ENCODE measurements around the gene GALK2. TPM values are rescaled to one million over a fixed set of nuclear protein-coding genes. Genes with fewer than 3 reads are reported as not detected.

GALK2 gene
- total RNA-seq, 1 experiment from 2014 or later, result 13.7 TPM

DNA sequence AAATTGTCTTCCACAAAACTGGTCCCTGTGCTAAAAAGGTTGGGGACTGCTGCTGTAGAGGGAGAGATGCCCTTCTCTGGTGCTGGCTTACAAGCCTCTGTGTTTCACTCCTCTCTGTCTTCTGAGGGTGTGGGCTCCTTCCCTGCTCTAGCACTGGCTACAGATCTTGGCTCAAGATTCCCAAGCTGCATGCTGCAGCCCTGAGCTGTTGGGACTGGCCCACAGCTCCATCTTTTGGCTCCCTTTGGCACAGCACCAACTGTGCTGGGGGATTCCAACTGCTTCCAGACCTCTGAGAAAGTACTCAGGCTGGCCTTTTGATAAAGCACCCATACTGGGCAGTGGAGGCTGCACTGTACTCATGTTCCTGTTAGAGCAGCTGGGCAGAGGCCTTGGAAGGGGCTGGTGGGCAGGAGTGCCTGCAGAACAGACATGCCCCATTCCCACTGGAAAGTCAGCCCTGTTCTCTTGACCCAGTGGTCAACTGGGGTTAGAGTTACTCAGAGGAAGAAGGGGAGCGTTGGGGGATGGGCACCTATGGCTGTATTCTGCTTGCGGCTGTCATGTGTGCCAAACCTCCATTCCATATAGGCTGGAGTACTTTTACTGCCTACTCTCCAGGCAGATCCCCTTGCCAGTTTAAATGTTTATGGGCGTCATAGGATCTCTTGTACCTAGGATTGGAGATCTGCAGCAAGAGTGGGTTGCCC, 55.7 kb downstream of the GALK2 start:
- Histone ChIP-seq H2BK15ac (ENCODE audit: low read depth, low read length) (no peak overlapping the region), H4K91ac (ENCODE audit: insufficient read length, low read depth, low read length) (no peak overlapping the region), H3K56ac (ENCODE audit: insufficient read length, low read depth, low read length) (no peak overlapping the region), H3K23me2 (ENCODE audit: insufficient read length, low read depth, low read length, poor library complexity, severe bottlenecking) (no peaks in the 10 kb centered on the region), H2BK120ac (ENCODE audit: low read depth, low read length, poor library complexity, severe bottlenecking) (no peak overlapping the region), H2AK5ac (ENCODE audit: insufficient read length, low read length) (no peak overlapping the region), H3K9ac (ENCODE audit: extremely low read depth, insufficient read length, low read length) (no peak overlapping the region), H2BK20ac (ENCODE audit: low read depth, low read length, poor library complexity, severe bottlenecking) (no peak overlapping the region), H2BK12ac (ENCODE audit: insufficient read length, low read depth, low read length) (no peak overlapping the region), H2AFZ (ENCODE audit: low read length) (no peak overlapping the region), H4K8ac (replicated peaks; ENCODE audit: insufficient read length, low read depth, low read length) (no peak overlapping the region), H3K27me3 (ENCODE audit: insufficient read depth, low read length) (no peaks in the 10 kb centered on the region), H3K14ac (ENCODE audit: insufficient read depth, low read length) (no peak overlapping the region), H3K4me2 (ENCODE audit: insufficient read depth, insufficient read length, low read length) (no peak overlapping the region), H3K79me1 (ENCODE audit: insufficient read depth, low read depth, low read length, poor library complexity, severe bottlenecking) (no peaks in the 10 kb centered on the region), H4K5ac (ENCODE audit: insufficient read length, low read depth, low read length) (no peak overlapping the region), H3K4ac (ENCODE audit: low read depth, low read length) (no peak overlapping the region), H4K20me1 (ENCODE audit: control insufficient read depth, insufficient read depth, insufficient read length) (no peaks in the 10 kb centered on the region), H2BK5ac (ENCODE audit: insufficient read length, low read length) (no peak overlapping the region), H3K79me2 (ENCODE audit: insufficient read depth, low read length) (no peaks in the 10 kb centered on the region; the same call in 1 of the 2 replicates), H3K23ac (ENCODE audit: insufficient read length, low read depth, low read length) (no peak overlapping the region), H3K4me1 (ENCODE audit: insufficient read depth, low read length) (peaks cover 2% of the 10 kb centered on the region; the same call in 1 of the 2 replicates), H3K18ac (ENCODE audit: insufficient read length, low read depth, low read length) (no peak overlapping the region), H3K9me3 (ENCODE audit: control insufficient read depth, low read depth, low read length) (no peaks in the 10 kb centered on the region), H3K27ac (ENCODE audit: insufficient read length, low read depth, low read length) (no peak overlapping the region), H3T11ph (ENCODE audit: low read length) (no peak overlapping the region)
- H3K9me3 Mint-ChIP-seq, result peaks cover 4 to 6% of the 10 kb centered on the region in 2 experiments; a peak in 3 of 5 replicates
- H3K27ac Mint-ChIP-seq, result peak overlapping the region in 2 of 3 experiments; percentile 69 to 73; a peak in 2 of 7 replicates
- H3K36me3 Mint-ChIP-seq (ENCODE audit: insufficient read depth in 1 of 3, low read depth in 3 of 3), result peaks cover 0 to 7% (median 3%) of the 10 kb centered on the region in 3 experiments; a peak in 4 of 7 replicates
- H3K27me3 Mint-ChIP-seq (ENCODE audit: low read depth), result no peaks in the 10 kb centered on the region
- WGBS (ENCODE audit: extremely low coverage, insufficient read length, low lambda C conversion rate), result no CpG with 5 or more reads among the region's 3 CpGs
- peak; percentile 86 for DNase-seq
- TF ChIP-seq, protein P1, sequence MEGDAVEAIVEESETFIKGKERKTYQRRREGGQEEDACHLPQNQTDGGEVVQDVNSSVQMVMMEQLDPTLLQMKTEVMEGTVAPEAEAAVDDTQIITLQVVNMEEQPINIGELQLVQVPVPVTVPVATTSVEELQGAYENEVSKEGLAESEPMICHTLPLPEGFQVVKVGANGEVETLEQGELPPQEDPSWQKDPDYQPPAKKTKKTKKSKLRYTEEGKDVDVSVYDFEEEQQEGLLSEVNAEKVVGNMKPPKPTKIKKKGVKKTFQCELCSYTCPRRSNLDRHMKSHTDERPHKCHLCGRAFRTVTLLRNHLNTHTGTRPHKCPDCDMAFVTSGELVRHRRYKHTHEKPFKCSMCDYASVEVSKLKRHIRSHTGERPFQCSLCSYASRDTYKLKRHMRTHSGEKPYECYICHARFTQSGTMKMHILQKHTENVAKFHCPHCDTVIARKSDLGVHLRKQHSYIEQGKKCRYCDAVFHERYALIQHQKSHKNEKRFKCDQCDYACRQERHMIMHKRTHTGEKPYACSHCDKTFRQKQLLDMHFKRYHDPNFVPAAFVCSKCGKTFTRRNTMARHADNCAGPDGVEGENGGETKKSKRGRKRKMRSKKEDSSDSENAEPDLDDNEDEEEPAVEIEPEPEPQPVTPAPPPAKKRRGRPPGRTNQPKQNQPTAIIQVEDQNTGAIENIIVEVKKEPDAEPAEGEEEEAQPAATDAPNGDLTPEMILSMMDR (conservative IDR thresholded peaks at IDR 0.05), result peak; percentile 80
- H3K4me3 Mint-ChIP-seq, result no peak overlapping the region
- peaks cover 24 to 27% of the 10 kb centered on the region in 2 experiments for H3K4me1 Mint-ChIP-seq
